ENCODE data around the gene PPP2R5B.

GRCh38 chr11:64880240-64881001 is 44.1 kb upstream of the PPP2R5B start:
- TF ChIP-seq CTCF (IDR thresholded peaks at IDR 0.05) (no peak), POLR2AphosphoS5 (IDR thresholded peaks at IDR 0.05; ENCODE audit: low read depth, low read length) (no peak), SIN3A (IDR thresholded peaks at IDR 0.05; ENCODE audit: borderline replicate concordance, insufficient read depth, low read depth, low read length) (no peak)

Data from Panc1 (cell line).